ENCODE results near the gene MADCAM1. TPM values are rescaled to one million over a fixed set of nuclear protein-coding genes. Genes with fewer than 3 reads are reported as not detected.

MADCAM1 gene
- total and polyA plus RNA-seq, 2 of the 8 experiments (the other 6 are each of a cell fraction or from before 2014, with no cell fraction given) = 2.3 to 3.0 TPM

GRCh38 chr19:488505-489417 is 7.5 kb upstream of the MADCAM1 start (continued):
- TF ChIP-seq HDAC6 (IDR thresholded peaks at IDR 0.05; ENCODE audit: low read depth, low read length) = no peak
